ENCODE data around the gene FNDC8.

FNDC8 gene

GRCh38 chr17:35116845-35117244, 4.6 kb upstream of the FNDC8 start:
- TF ChIP-seq CTCF (conservative IDR thresholded peaks at IDR 0.05; ENCODE audit: low read depth, low read length), result no peak
- no peak overlapping the region for H3K4me3 ChIP-seq (ENCODE audit: low read depth, low read length)
- peak; percentile 32 for DNase-seq (ENCODE audit: low read depth)

GRCh38 chr17:35117984-35118383, 3.4 kb upstream of the FNDC8 start:
- no peak overlapping the region for H3K4me3 ChIP-seq (ENCODE audit: low read depth, low read length)
- DNase-seq (ENCODE audit: low read depth), result peak; percentile 55
- peak; percentile 51 for TF ChIP-seq CTCF (conservative IDR thresholded peaks at IDR 0.05; ENCODE audit: low read depth, low read length)

GRCh38 chr17:35119370-35120165, 1.8 kb upstream of the FNDC8 start, which contains the start of gene RAD51D:
TSS of gene RAD51D (minus strand) at chr17:35119860. CDS start at chr17:35119613, 247 bp downstream.
- peak; percentile 66 for DNase-seq (ENCODE audit: low read depth)
- peak; percentile 67 for TF ChIP-seq CTCF (conservative IDR thresholded peaks at IDR 0.05; ENCODE audit: low read depth, low read length)
- peak within 1 kb of the TSS; percentile 89 for H3K4me3 ChIP-seq (ENCODE audit: low read depth, low read length)

GRCh38 chr17:35127751-35128514, 6.5 kb downstream of the FNDC8 start:
- TF ChIP-seq CTCF (conservative IDR thresholded peaks at IDR 0.05; ENCODE audit: low read depth, low read length), result no peak
- no peak overlapping the region for H3K4me3 ChIP-seq (ENCODE audit: low read depth, low read length)
- peak; percentile 34 for DNase-seq (ENCODE audit: low read depth)

- H3K4me3 ChIP-seq (ENCODE audit: low read depth, low read length), result no peak overlapping the region
- DNase-seq (ENCODE audit: low read depth), result no peak
- no peak for TF ChIP-seq CTCF (conservative IDR thresholded peaks at IDR 0.05; ENCODE audit: low read depth, low read length)
Observed at GRCh38 chr17:35129154-35129972, 7.9 kb downstream of the FNDC8 start.

- H3K4me3 ChIP-seq (ENCODE audit: low read depth, low read length), result no peak overlapping the region
- no peak for TF ChIP-seq CTCF (conservative IDR thresholded peaks at IDR 0.05; ENCODE audit: low read depth, low read length)
- no peak for DNase-seq (ENCODE audit: low read depth)
Observed at GRCh38 chr17:35129973-35130351, 8.5 kb downstream of the FNDC8 start.

Data from choroid plexus epithelial cell (primary cell).